A549 (cell line): ENCODE results near the gene AMMECR1. TPM values are rescaled to one million over a fixed set of nuclear protein-coding genes. Genes with fewer than 3 reads are reported as not detected.
A peak's percentile ranks its signal among the peaks of the same experiment; 100 is the strongest.

Experiments
- ATAC-seq, 2 experiments: fragments of 200-7000 bp in 1 of 2; fragments of >200 bp in 1 of 2; cut with Nextera tagmentation in 1 of 2; cut with Tn5 transposase in 1 of 2; 3 replicates each; pipeline versions ENCODE4 v1.8.0 to v1.9.1; 2018 to 2020; ENCODE audit warnings: mild to moderate bottlenecking in 1 of 2, moderate library complexity in 1 of 2
- CTCF ChIA-PET: fragments of 300-600 bp; sonication (Branson Sonifier 250); formaldehyde crosslinking; extraction: SDS; loops from one replicate; lab custom pipeline; 2021; ENCODE audit warnings: antibody characterized with exemption, inconsistent platforms; lab: Yijun Ruan, JAX
- POLR2A ChIA-PET: fragments of 350-600 bp; formaldehyde crosslinking; extraction: SDS; loops from one replicate; lab custom pipeline; 2021; ENCODE audit warnings: antibody characterized with exemption, inconsistent platforms; lab: Yijun Ruan, JAX
- DNase-seq, 2 experiments: peaks; one replicate each; pipeline versions ENCODE4 v3.0.0 to v3.0.0-alpha.2; 2011 to 2016; ENCODE audit warnings: low read depth in 1 of 2, low spot score in 1 of 2
- FAIRE-seq: peaks from 2 replicates; lab custom pipeline; 2011; peaks lifted over from hg19 to GRCh38; lab: Jason Lieb, UNC
- H3K27ac ChIP-seq, 2 experiments: fragments of >200 bp; sonication (Bioruptor Twin); formaldehyde crosslinking; 3 replicates each; pipeline ENCODE4 v1.5.1; 2016 to 2017
- H3K4me1 ChIP-seq: fragments of >200 bp; sonication (Bioruptor Twin); formaldehyde crosslinking; 3 replicates; pipeline ENCODE4 v1.6.1; 2016
- H3K4me2 ChIP-seq: fragments of >200 bp; sonication (Bioruptor Twin); formaldehyde crosslinking; 3 replicates; pipeline ENCODE4 v1.6.1; 2016
- H3K4me3 ChIP-seq: fragments of >200 bp; sonication (Bioruptor Twin); formaldehyde crosslinking; 3 replicates; pipeline ENCODE4 v1.5.1; 2016
- H3K9me3 ChIP-seq: fragments of >200 bp; sonication (Bioruptor Twin); formaldehyde crosslinking; 3 replicates; pipeline ENCODE4 v1.6.1; 2016
- BCL3 ChIP-seq: fragments of >200 bp; sonication (Bioruptor Twin); formaldehyde crosslinking; IDR thresholded peaks from 3 replicates; pipeline ENCODE4 v1.6.1; 2016
- BHLHE40 ChIP-seq: IDR thresholded peaks from 2 replicates; pipeline ENCODE4 v1.6.1; 2012; ENCODE audit warnings: low read depth, low read length, inconsistent platforms
- CEBPB ChIP-seq, 2 experiments: fragments of >200 bp in 1 of 2; sonication (Bioruptor Twin) in 1 of 2; formaldehyde crosslinking in 1 of 2; IDR thresholded peaks; 2 replicates each; pipeline ENCODE4 v1.6.1; 2012 to 2016
- CTCF ChIP-seq: fragments of >200 bp; sonication (Bioruptor Twin); formaldehyde crosslinking; IDR thresholded peaks from 3 replicates; pipeline ENCODE4 v1.5.1; 2016
- EHMT2 ChIP-seq: fragments of 200-600 bp; sonication (generic); IDR thresholded peaks from 2 replicates; pipeline ENCODE4 v1.6.1; 2016; ENCODE audit warnings: antibody characterized with exemption, low read depth, mild to moderate bottlenecking, moderate library complexity
- ESRRA ChIP-seq: fragments of 150-350 bp; IDR thresholded peaks from 2 replicates; pipeline ENCODE4 v1.6.1; 2014; ENCODE audit warnings: mild to moderate bottlenecking, low read length, borderline replicate concordance
- FOSB ChIP-seq: fragments of 250-450 bp; sonication (Bioruptor Pico); IDR thresholded peaks from 2 replicates; pipeline ENCODE4 v1.5.0; 2020; ENCODE audit warnings: mild to moderate bottlenecking, moderate library complexity
- FOXS1 ChIP-seq: fragments of 250-450 bp; sonication (Bioruptor Pico); IDR thresholded peaks from 2 replicates; pipeline ENCODE4 v1.5.0; 2020; ENCODE audit warnings: mild to moderate bottlenecking, moderate library complexity
- JUN ChIP-seq, 2 experiments: fragments of >200 bp; sonication (Bioruptor Twin); formaldehyde crosslinking; IDR thresholded peaks; 2 replicates in 1 of 2; 3 replicates in 1 of 2; pipeline ENCODE4 v1.6.1; 2016 to 2017
- JUNB ChIP-seq: fragments of >200 bp; sonication (Bioruptor Twin); formaldehyde crosslinking; IDR thresholded peaks from 2 replicates; pipeline ENCODE4 v1.6.1; 2016
- KDM5A ChIP-seq: fragments of 200-600 bp; sonication (generic); IDR thresholded peaks from 2 replicates; pipeline ENCODE4 v1.6.1; 2016; ENCODE audit warnings: antibody characterized with exemption, mild to moderate bottlenecking
- MAFK ChIP-seq: fragments of 450-650 bp; IDR thresholded peaks from 2 replicates; pipeline ENCODE4 v1.6.1; 2014; ENCODE audit not compliant: partially characterized antibody
- MYC ChIP-seq: IDR thresholded peaks from 2 replicates; pipeline ENCODE4 v1.6.1; 2012; ENCODE audit warnings: mild to moderate bottlenecking, inconsistent platforms, low read length, improper control_type of control experiment, borderline replicate concordance
- NPAS2 ChIP-seq: fragments of 250-450 bp; sonication (Bioruptor Pico); IDR thresholded peaks from 2 replicates; pipeline ENCODE4 v1.8.0; 2022; ENCODE audit warnings: mild to moderate bottlenecking, moderate library complexity, borderline replicate concordance
- RAD21 ChIP-seq, 2 experiments: fragments of >200 bp in 1 of 2; sonication (Bioruptor Twin) in 1 of 2; formaldehyde crosslinking in 1 of 2; IDR thresholded peaks in 1 of 2; conservative IDR thresholded peaks in 1 of 2; 2 replicates in 1 of 2; 3 replicates in 1 of 2; pipeline ENCODE4 v1.6.1; 2012 to 2018; ENCODE audit warnings: inconsistent platforms in 1 of 2
- RARB ChIP-seq: fragments of 250-450 bp; sonication (Bioruptor Pico); IDR thresholded peaks from 2 replicates; pipeline ENCODE4 v1.8.0; 2021; ENCODE audit warnings: mild to moderate bottlenecking, moderate library complexity
- RFX5 ChIP-seq: fragments of 450-650 bp; IDR thresholded peaks from 2 replicates; pipeline ENCODE4 v1.7.1; 2014; ENCODE audit warnings: antibody characterized with exemption, mild to moderate bottlenecking, moderate library complexity
- SMC3 ChIP-seq: fragments of >200 bp; sonication (Bioruptor Twin); formaldehyde crosslinking; IDR thresholded peaks from 3 replicates; pipeline ENCODE4 v1.6.1; 2018; ENCODE audit warnings: inconsistent platforms
- SREBF2 ChIP-seq: fragments of 450-650 bp; IDR thresholded peaks from 2 replicates; pipeline ENCODE4 v1.6.1; 2014; ENCODE audit warnings: mild to moderate bottlenecking, moderate library complexity
- TFCP2L1 ChIP-seq: fragments of 250-450 bp; sonication (Bioruptor Pico); IDR thresholded peaks from 2 replicates; pipeline ENCODE4 v1.5.0; 2021; ENCODE audit warnings: mild to moderate bottlenecking
- USF2 ChIP-seq: fragments of 450-650 bp; IDR thresholded peaks from 2 replicates; pipeline ENCODE4 v1.6.1; 2014; ENCODE audit warnings: antibody characterized with exemption
- ZSCAN20 ChIP-seq: fragments of 250-450 bp; sonication (Bioruptor Pico); IDR thresholded peaks from 2 replicates; pipeline ENCODE4 v1.8.0; 2022; ENCODE audit warnings: mild to moderate bottlenecking, moderate library complexity
- WGBS: methylation state at CpG from one replicate; pipeline ENCODE4 v1.1.6; 2017; ENCODE audit errors: missing lambda C conversion rate; 5-methylcytosine and 5-hydroxymethylcytosine counted together
- polyA plus RNA-seq, 4 experiments: library from polyadenylated mRNA; depleted of rRNA in 3 of 4; stranded (reverse); fragments of >200 nt; fragmentation: RNase III in 1 of 4; extraction: RNeasy Plus Mini Kit Qiagen cat#74134 plus additional on column Dnase treatment in 1 of 4; gene quantifications; 2 replicates in 3 of 4; 3 replicates in 1 of 4; pipeline ENCODE4 v1.2.3, GENCODE V29; 2011 to 2017

The AMMECR1 gene
- polyA plus RNA-seq, 2 of the 4 experiments (the other 2 are of a cell fraction), result 7.9 to 13.7 TPM

- FAIRE-seq, result no peak
- TF ChIP-seq CTCF (no peak), MAFK (peak; percentile 18)
- H3K4me1 ChIP-seq, result peaks cover 63% of the 10 kb centered on the region
- WGBS, result 81% methylated on average over 5 of the region's 5 CpGs
- ChIA-PET POLR2A (no interaction called here), CTCF (interaction anchor here (1.0 to 34.7 kb wide), 4 partner anchors 10 to 242 kb away, joined by 3 to 848 read pairs (median 5); no protein-coding TSS in a partner anchor)
- no peaks in the 10 kb centered on the region for H3K9me3 ChIP-seq
- H3K4me2 ChIP-seq, result 0 out of 3 replicates have a peak overlapping the region, but pooled peaks have one; percentile 4
- no peak for DNase-seq
- peak overlapping the region; percentile 89 to 95 for H3K27ac ChIP-seq
- ATAC-seq, result no peak
- H3K4me3 ChIP-seq, result no peak overlapping the region
These were observed 146.4 kb downstream of the AMMECR1 start for GRCh38 chrX:110171442-110171841.

- no peaks in the 10 kb centered on the region for H3K9me3 ChIP-seq
- TF ChIP-seq CEBPB (IDR thresholded peaks at IDR 0.05) (no peak), JUNB (no peak), USF2 (no peak), FOXS1 (CRISPR knock-in tag) (no peak), RFX5 (no peak)
- TF ChIP-seq, all 56 proteins: peak for 0
- ChIA-PET CTCF (interaction anchor here (0.8 to 34.7 kb wide), 4 partner anchors 11 to 243 kb away, joined by 3 to 848 read pairs (median 8); no protein-coding TSS in a partner anchor), POLR2A (no interaction called here)
- DNase-seq, result no peak
- H3K4me3 ChIP-seq, result no peak overlapping the region
- FAIRE-seq, result no peak
- WGBS, result 97% methylated on average over 3 of the region's 3 CpGs
- H3K4me1 ChIP-seq, result peaks cover 59% of the 10 kb centered on the region
- no peak overlapping the region for H3K4me2 ChIP-seq
- H3K27ac ChIP-seq, result peak overlapping the region in 1 of 2 experiments; percentile 26; a peak in 2 of 6 replicates
- ATAC-seq, result no peak
These were observed 147.9 kb downstream of the AMMECR1 start for GRCh38 chrX:110170029-110170428.

- CTCF ChIA-PET, result interaction anchor here (0.6 to 34.7 kb wide), 6 partner anchors 9 to 552 kb away, joined by 3 to 848 read pairs (median 6); no protein-coding TSS in a partner anchor
- no peak for FAIRE-seq
- TF ChIP-seq EHMT2, result no peak
- TF ChIP-seq SREBF2, result no peak
- TF ChIP-seq BCL3, result no peak
- no peak for TF ChIP-seq TFCP2L1 (CRISPR knock-in tag)
- no peak for TF ChIP-seq JUN (IDR thresholded peaks at IDR 0.05)
- no peak for TF ChIP-seq FOSB
- no peak for TF ChIP-seq NPAS2 (CRISPR knock-in tag)
- TF ChIP-seq ESRRA, result no peak
- TF ChIP-seq, all 56 proteins: peak for 0
- no peaks in the 10 kb centered on the region for H3K9me3 ChIP-seq
- WGBS, result 87% methylated on average over 4 of the region's 4 CpGs
- no peak overlapping the region for H3K4me2 ChIP-seq
- H3K4me3 ChIP-seq, result no peak overlapping the region
- DNase-seq (no peak), ATAC-seq (no peak; a peak in 1 of 6 replicates)
- peaks cover 47% of the 10 kb centered on the region for H3K4me1 ChIP-seq
- H3K27ac ChIP-seq, result peak overlapping the region; percentile 38 to 67; a peak in 3 of 6 replicates
- POLR2A ChIA-PET, result no interaction called here
These were observed 149.3 kb downstream of the AMMECR1 start for GRCh38 chrX:110168585-110168984.

- H3K4me3 ChIP-seq, result no peak overlapping the region
- ChIA-PET POLR2A (no interaction called here), CTCF (interaction anchor here (0.6 to 34.7 kb wide), 6 partner anchors 9 to 553 kb away, joined by 3 to 848 read pairs (median 6); no protein-coding TSS in a partner anchor)
- peak; percentile 25 to 32 for DNase-seq
- H3K4me2 ChIP-seq, result peak overlapping the region; percentile 16; the same call in 1 of the 3 replicates
- WGBS, result 50% methylated on average over 2 of the region's 9 CpGs
- peak; percentile 60 to 78; a peak in 4 of 6 replicates for ATAC-seq
- H3K27ac ChIP-seq, result peak overlapping the region; percentile 38 to 67; a peak in 5 of 6 replicates
- peak; percentile 54 for FAIRE-seq
- H3K4me1 ChIP-seq, result peaks cover 47% of the 10 kb centered on the region
- H3K9me3 ChIP-seq, result no peaks in the 10 kb centered on the region
- TF ChIP-seq USF2 (no peak), SMC3 (peak; percentile 54), CTCF (peak; percentile 39), ZSCAN20 (no peak), RARB (CRISPR knock-in tag) (no peak), MYC (no peak), BHLHE40 (no peak), RAD21 (conservative IDR thresholded peaks at IDR 0.05 in 1 of 2, IDR thresholded peaks at IDR 0.05 in 1 of 2) (peak; percentile 41 to 42), KDM5A (no peak)
These were observed 149.9 kb downstream of the AMMECR1 start for GRCh38 chrX:110167952-110168451.
